T-helper 17 cell (primary cell): Measurements from ENCODE around the gene RASD2. TPM values are rescaled to one million over a fixed set of nuclear protein-coding genes. Genes with fewer than 3 reads are reported as not detected.
A peak's percentile ranks its signal among the peaks of the same experiment; 100 is the strongest.

ENCODE experiments used
- ATAC-seq: fragments of 150-1000 bp; cut with Tn5 transposase; 2 replicates; pipeline ENCODE4 v1.10.0; 2021; ENCODE audit warnings: mild to moderate bottlenecking, moderate library complexity
- DNase-seq, 3 donors: peaks; one replicate each; pipeline versions ENCODE4 v3.0.0 to v3.0.0-alpha.2; 2020 to 2021
- H3K9me3 ChIP-seq: one replicate; pipeline ENCODE4 v1.7.0; 2013; ENCODE audit warnings: low read length, mild to moderate bottlenecking; ENCODE audit not compliant: control insufficient read depth, poor library complexity, severe bottlenecking
- H3K27ac Mint-ChIP-seq: one replicate; pipeline ENCODE4 v1.8.0; 2022; ENCODE audit warnings: mild to moderate bottlenecking, moderate library complexity, mixed read lengths
- H3K27me3 Mint-ChIP-seq: one replicate; pipeline ENCODE4 v1.8.0; 2022; ENCODE audit warnings: mixed read lengths
- H3K36me3 Mint-ChIP-seq: one replicate; pipeline ENCODE4 v1.8.0; 2022; ENCODE audit warnings: low read depth, mixed read lengths
- H3K4me1 Mint-ChIP-seq: one replicate; pipeline ENCODE4 v1.8.0; 2022; ENCODE audit warnings: mild to moderate bottlenecking, mixed read lengths
- H3K4me3 Mint-ChIP-seq: one replicate; pipeline ENCODE4 v1.8.0; 2022; ENCODE audit warnings: mild to moderate bottlenecking, moderate library complexity, mixed read lengths
- total RNA-seq, 4 donors: library from RNA in 2 of 4; stranded (reverse) in 2 of 4; gene quantifications; one replicate each; pipeline ENCODE4 v1.2.3 and lab custom pipeline; 2022 to 2026

RASD2 gene
- total RNA-seq, 2 donors from 2014 or later: 0.67 to 1.4 TPM

- no peaks in the 10 kb centered on the region for H3K4me1 Mint-ChIP-seq
- no peak overlapping the region for H3K4me3 Mint-ChIP-seq
- H3K36me3 Mint-ChIP-seq: peaks cover 3% of the 10 kb centered on the region
- ATAC-seq (no peak), DNase-seq (no peak)
- no peaks in the 10 kb centered on the region for H3K9me3 ChIP-seq
- H3K27ac Mint-ChIP-seq: peak overlapping the region; percentile 79
- peaks cover 15% of the 10 kb centered on the region for H3K27me3 Mint-ChIP-seq
Measured at GRCh38 chr22:35578836-35579575, 38.4 kb downstream of the RASD2 start.

- Mint-ChIP-seq H3K4me1 (no peaks in the 10 kb centered on the region), H3K4me3 (no peak overlapping the region), H3K36me3 (no peaks in the 10 kb centered on the region), H3K27ac (no peak overlapping the region), H3K27me3 (peaks cover 9% of the 10 kb centered on the region)
- ATAC-seq (no peak), DNase-seq (no peak)
- H3K9me3 ChIP-seq: no peaks in the 10 kb centered on the region
Measured at GRCh38 chr22:35580351-35581022, 39.9 kb downstream of the RASD2 start.

GRCh38 chr22:35581023-35581413 lies 40.4 kb downstream of the RASD2 start:
- ATAC-seq: no peak
- peaks cover 9% of the 10 kb centered on the region for H3K27me3 Mint-ChIP-seq
- no peak overlapping the region for H3K4me3 Mint-ChIP-seq
- H3K36me3 Mint-ChIP-seq: no peaks in the 10 kb centered on the region
- no peaks in the 10 kb centered on the region for H3K9me3 ChIP-seq
- DNase-seq: no peak
- no peaks in the 10 kb centered on the region for H3K4me1 Mint-ChIP-seq
- no peak overlapping the region for H3K27ac Mint-ChIP-seq

GRCh38 chr22:35582218-35582860 lies 41.7 kb downstream of the RASD2 start:
- Mint-ChIP-seq H3K27ac (no peak overlapping the region), H3K27me3 (peaks cover 9% of the 10 kb centered on the region), H3K4me3 (no peak overlapping the region), H3K4me1 (no peaks in the 10 kb centered on the region), H3K36me3 (no peaks in the 10 kb centered on the region)
- no peak for ATAC-seq
- H3K9me3 ChIP-seq: no peaks in the 10 kb centered on the region
- DNase-seq: no peak

GRCh38 chr22:35582861-35583670 lies 42.4 kb downstream of the RASD2 start:
- peak overlapping the region; percentile 60 for H3K27ac Mint-ChIP-seq
- no peaks in the 10 kb centered on the region for H3K4me1 Mint-ChIP-seq
- peak; percentile 27 to 42 (median 41) for DNase-seq
- no peaks in the 10 kb centered on the region for H3K9me3 ChIP-seq
- peaks cover 9% of the 10 kb centered on the region for H3K27me3 Mint-ChIP-seq
- no peaks in the 10 kb centered on the region for H3K36me3 Mint-ChIP-seq
- H3K4me3 Mint-ChIP-seq: no peak overlapping the region
- peak; percentile 69 for ATAC-seq

GRCh38 chr22:35586771-35587170 lies 46.1 kb downstream of the RASD2 start:
- Mint-ChIP-seq H3K36me3 (no peaks in the 10 kb centered on the region), H3K27me3 (peaks cover 12% of the 10 kb centered on the region), H3K4me3 (no peak overlapping the region), H3K4me1 (no peaks in the 10 kb centered on the region), H3K27ac (no peak overlapping the region)
- H3K9me3 ChIP-seq: no peaks in the 10 kb centered on the region
- ATAC-seq (no peak), DNase-seq (no peak)

- no peaks in the 10 kb centered on the region for H3K36me3 Mint-ChIP-seq
- DNase-seq (no peak), ATAC-seq (no peak)
- peak overlapping the region; percentile 34 for H3K27ac Mint-ChIP-seq
- H3K4me1 Mint-ChIP-seq: no peaks in the 10 kb centered on the region
- H3K4me3 Mint-ChIP-seq: no peak overlapping the region
- peaks cover 16% of the 10 kb centered on the region for H3K27me3 Mint-ChIP-seq
- H3K9me3 ChIP-seq: no peaks in the 10 kb centered on the region
Measured at GRCh38 chr22:35587447-35587870, 46.8 kb downstream of the RASD2 start.

GRCh38 chr22:35587896-35588295 lies 47.3 kb downstream of the RASD2 start:
- peaks cover 16% of the 10 kb centered on the region for H3K27me3 Mint-ChIP-seq
- no peaks in the 10 kb centered on the region for H3K9me3 ChIP-seq
- peak overlapping the region; percentile 34 for H3K27ac Mint-ChIP-seq
- ATAC-seq (no peak), DNase-seq (no peak)
- H3K36me3 Mint-ChIP-seq: no peaks in the 10 kb centered on the region
- H3K4me1 Mint-ChIP-seq: no peaks in the 10 kb centered on the region
- H3K4me3 Mint-ChIP-seq: no peak overlapping the region

GRCh38 chr22:35589071-35589755 lies 48.6 kb downstream of the RASD2 start:
- peak; percentile 40 for ATAC-seq
- Mint-ChIP-seq H3K27ac (no peak overlapping the region), H3K4me1 (no peaks in the 10 kb centered on the region), H3K4me3 (no peak overlapping the region), H3K36me3 (no peaks in the 10 kb centered on the region), H3K27me3 (peaks cover 11% of the 10 kb centered on the region)
- no peak for DNase-seq
- no peaks in the 10 kb centered on the region for H3K9me3 ChIP-seq

- Mint-ChIP-seq H3K4me3 (no peak overlapping the region), H3K36me3 (no peaks in the 10 kb centered on the region), H3K4me1 (no peaks in the 10 kb centered on the region), H3K27ac (no peak overlapping the region), H3K27me3 (peaks cover 12% of the 10 kb centered on the region)
- DNase-seq (no peak), ATAC-seq (no peak)
- H3K9me3 ChIP-seq: no peaks in the 10 kb centered on the region
Measured at GRCh38 chr22:35589756-35590093, 49.1 kb downstream of the RASD2 start.

- no peak overlapping the region for H3K27ac Mint-ChIP-seq
- no peak overlapping the region for H3K4me3 Mint-ChIP-seq
- DNase-seq: no peak
- peaks cover 16% of the 10 kb centered on the region for H3K27me3 Mint-ChIP-seq
- H3K36me3 Mint-ChIP-seq: no peaks in the 10 kb centered on the region
- no peaks in the 10 kb centered on the region for H3K4me1 Mint-ChIP-seq
- no peak for ATAC-seq
- no peaks in the 10 kb centered on the region for H3K9me3 ChIP-seq
Measured at GRCh38 chr22:35590634-35591295, 50.1 kb downstream of the RASD2 start.

- ATAC-seq (no peak), DNase-seq (no peak)
- H3K9me3 ChIP-seq: no peaks in the 10 kb centered on the region
- H3K27me3 Mint-ChIP-seq: peaks cover 21% of the 10 kb centered on the region
- no peaks in the 10 kb centered on the region for H3K36me3 Mint-ChIP-seq
- no peaks in the 10 kb centered on the region for H3K4me1 Mint-ChIP-seq
- H3K4me3 Mint-ChIP-seq: no peak overlapping the region
- H3K27ac Mint-ChIP-seq: no peak overlapping the region
Measured at GRCh38 chr22:35591714-35592417, 51.2 kb downstream of the RASD2 start.
